ENCODE data around the gene EN2.

EN2 gene

DNA sequence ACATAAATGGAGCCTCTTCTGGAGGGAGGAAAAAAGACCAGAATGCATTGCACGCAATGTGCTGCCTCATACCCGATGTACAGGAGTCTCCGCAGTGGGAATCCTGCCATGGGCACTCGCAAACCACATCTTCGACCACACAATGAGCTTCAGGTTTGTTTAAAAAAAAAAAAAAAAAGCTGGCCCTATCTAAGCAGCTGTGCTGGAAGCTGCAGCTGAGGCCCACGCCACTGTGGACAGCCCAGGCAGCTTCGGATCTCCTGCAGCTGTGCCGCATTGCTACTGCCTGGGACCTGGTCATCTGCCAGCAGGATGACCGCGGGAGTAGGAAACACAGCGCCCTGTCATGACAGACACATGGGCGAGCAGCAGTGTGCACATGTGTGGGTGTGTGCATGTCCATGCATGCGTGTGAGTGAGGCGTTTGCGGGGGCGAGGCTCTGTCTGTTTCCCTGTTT, 26.0 kb downstream of the EN2 start:
- no peak for FAIRE-seq
- no peak for TF ChIP-seq POLR2A (IDR thresholded peaks at IDR 0.05; ENCODE audit: low read depth, low read length)
- no peak for TF ChIP-seq TAF1 (IDR thresholded peaks at IDR 0.05; ENCODE audit: borderline replicate concordance, low read depth, low read length)
- no peak for TF ChIP-seq POLR2AphosphoS5 (IDR thresholded peaks at IDR 0.05; ENCODE audit: low read depth, low read length)
- no peak for DNase-seq (ENCODE audit: insufficient read length)

DNA sequence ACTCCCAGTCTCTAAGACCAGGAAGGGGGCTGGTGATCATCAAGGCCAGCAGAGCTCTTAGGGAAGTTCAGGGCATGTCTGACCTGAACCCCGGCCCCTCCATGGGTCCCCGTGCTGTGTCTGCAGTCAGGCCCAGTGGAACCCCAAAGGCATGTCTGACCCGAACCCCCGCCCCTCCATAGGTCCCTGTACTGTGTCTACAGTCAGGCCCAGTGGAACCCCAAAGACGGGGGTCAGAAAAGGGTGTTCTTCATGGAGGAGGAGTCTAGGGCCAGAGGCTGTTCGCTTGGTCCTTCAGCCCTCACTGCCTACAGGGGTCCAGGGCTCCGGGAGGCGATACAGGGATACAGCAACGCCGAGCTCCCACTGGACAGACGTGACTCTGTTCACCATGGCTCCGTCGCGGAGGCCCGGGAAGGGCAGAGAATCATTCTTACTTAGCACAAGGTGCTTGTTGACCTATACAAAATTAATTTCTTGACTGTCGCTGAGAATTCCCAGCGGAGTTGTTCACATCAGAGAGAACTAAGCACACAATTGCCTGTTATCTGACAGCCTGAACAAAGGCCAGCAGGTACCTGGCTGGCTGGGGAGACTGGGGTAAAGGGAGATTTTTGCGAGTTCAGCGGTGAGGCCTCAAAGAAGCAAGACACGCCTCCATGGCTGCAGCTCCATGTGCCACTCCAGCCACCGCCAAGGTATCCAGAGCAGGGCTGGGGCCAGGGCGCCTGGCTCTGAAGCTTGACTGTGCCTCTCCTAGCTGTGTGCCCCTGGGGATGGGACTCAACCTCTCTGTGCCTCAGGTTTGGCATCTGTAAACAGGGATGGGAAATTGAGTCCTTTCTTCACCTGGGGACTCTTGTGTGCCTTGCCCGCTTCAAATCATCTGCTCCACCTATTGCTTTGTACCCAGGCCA, 26.8 kb downstream of the EN2 start:
- DNase-seq (ENCODE audit: insufficient read length), result no peak
- FAIRE-seq, result no peak
- TF ChIP-seq TAF1 (IDR thresholded peaks at IDR 0.05; ENCODE audit: borderline replicate concordance, low read depth, low read length), result no peak
- no peak for TF ChIP-seq POLR2AphosphoS5 (IDR thresholded peaks at IDR 0.05; ENCODE audit: low read depth, low read length)
- TF ChIP-seq POLR2A (IDR thresholded peaks at IDR 0.05; ENCODE audit: low read depth, low read length), result no peak

DNA sequence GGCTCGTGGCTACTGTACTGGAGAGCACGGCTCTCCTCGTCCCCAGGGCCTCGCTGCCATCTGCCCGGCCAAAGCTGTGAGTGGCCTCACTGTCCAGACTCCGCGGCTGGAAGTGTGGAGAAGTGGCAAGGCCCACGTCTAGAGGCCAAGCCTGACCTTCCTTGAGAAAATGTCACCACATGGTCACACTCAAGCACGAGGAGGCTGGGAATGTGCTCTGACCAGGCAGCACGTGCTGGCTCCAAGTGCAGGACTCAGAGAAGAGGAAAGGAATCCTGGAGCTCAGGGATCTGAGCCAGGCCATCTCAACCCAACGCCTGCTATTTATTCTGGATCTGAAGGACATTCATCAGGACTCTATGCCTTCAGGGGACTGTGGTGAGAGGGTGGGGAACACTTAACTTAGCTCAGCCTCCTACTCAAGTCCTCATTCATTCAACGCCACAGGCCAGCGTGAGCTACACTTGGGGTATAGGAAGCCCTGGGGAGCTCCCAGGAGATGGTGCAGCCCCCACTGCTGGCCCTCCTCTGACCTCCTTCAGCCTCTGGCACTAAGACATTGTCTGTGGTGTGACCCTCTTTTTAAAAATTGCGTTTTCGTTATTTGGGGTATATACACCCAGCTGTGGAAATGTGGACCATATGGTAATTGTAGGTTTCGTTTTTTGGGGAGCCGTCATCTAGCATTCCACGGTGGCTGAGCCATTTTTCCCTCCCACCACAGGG, 29.0 kb downstream of the EN2 start:
- DNase-seq (ENCODE audit: insufficient read length) (no peak), FAIRE-seq (no peak)
- TF ChIP-seq POLR2A (IDR thresholded peaks at IDR 0.05; ENCODE audit: low read depth, low read length) (no peak), TAF1 (IDR thresholded peaks at IDR 0.05; ENCODE audit: borderline replicate concordance, low read depth, low read length) (no peak), POLR2AphosphoS5 (IDR thresholded peaks at IDR 0.05; ENCODE audit: low read depth, low read length) (no peak)

DNA sequence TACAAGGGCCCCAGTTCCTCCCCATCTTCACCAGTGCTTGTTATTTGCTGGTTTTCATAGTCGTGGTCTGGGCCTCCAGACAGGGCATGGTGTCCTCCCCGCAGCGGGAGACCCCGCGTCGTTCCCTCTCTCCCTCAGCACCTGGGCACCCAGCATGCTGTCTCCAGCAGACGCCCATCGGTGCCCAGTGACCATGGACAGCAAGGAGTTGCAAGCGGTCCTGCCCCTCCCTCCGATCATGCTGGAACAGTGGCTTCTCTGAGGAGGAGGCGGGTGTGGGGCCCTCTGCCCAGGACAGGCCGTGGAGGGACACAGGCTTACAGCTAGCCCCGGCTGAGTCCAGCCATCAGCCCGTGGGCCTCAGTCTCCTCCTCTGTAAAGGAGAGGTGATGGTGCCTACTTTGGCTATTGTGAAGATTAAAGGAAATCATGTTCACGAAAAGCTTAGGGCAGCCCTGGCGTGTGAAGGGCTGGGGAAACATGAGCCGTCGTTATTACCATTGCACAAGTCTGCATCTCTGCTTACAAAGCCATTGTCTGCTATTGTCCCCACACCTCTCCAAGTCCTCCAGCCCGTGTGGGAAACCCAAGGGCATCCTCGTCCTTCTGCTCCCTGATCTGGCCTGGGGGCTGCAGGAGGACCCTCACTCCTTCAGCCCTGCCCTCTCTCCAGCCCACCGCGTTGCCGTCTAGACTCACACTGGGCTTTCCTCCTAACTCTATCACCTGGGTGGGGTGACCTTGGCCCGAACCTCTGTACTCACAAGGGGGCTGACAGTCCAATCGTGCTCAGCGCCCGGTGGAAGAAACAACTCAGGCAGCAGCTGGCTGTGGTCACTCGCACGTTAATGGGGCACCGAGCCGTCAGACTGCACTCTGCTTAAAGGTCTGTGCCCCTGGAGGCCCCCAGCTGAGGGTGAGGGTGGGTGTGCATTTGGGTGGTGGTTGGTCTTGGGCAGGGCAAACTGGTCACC, 29.9 kb downstream of the EN2 start:
- no peak for DNase-seq (ENCODE audit: insufficient read length)
- TF ChIP-seq POLR2A (IDR thresholded peaks at IDR 0.05; ENCODE audit: low read depth, low read length) (no peak), POLR2AphosphoS5 (IDR thresholded peaks at IDR 0.05; ENCODE audit: low read depth, low read length) (no peak), TAF1 (IDR thresholded peaks at IDR 0.05; ENCODE audit: borderline replicate concordance, low read depth, low read length) (no peak)
- FAIRE-seq, result no peak

DNA sequence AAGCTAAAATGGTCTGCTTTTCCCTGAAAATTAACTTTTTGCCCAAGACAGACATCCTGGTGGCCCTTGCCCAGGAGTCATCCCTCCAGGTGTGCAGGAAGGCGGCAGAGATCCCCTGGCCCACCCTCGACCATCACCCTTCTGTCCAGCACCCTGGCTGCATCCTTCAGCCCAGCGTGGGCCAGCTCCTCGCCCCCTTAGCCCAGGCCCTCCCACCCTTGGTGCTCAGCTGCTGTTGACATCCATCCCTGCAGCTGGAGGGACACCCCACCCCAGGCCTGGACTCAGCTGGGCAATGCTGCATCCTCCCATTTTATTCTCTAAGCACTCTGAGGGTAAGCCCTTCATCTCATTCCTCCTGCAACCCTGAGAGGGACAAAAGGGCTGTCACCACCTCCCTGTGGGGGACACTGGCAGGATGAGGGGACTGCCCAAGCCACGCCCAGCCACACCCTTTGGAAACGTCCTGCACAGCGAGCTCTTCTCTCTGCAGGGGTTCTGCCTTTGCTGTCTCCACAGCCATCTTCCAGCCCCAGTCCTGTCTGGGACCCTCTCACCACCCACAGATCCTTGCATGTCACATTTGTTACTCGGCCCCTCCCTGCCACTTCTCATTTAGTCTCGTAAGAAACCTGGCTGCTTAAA, 30.7 kb downstream of the EN2 start:
- TF ChIP-seq POLR2A (IDR thresholded peaks at IDR 0.05; ENCODE audit: low read depth, low read length), result no peak
- DNase-seq (ENCODE audit: insufficient read length) (no peak), FAIRE-seq (no peak)

DNA sequence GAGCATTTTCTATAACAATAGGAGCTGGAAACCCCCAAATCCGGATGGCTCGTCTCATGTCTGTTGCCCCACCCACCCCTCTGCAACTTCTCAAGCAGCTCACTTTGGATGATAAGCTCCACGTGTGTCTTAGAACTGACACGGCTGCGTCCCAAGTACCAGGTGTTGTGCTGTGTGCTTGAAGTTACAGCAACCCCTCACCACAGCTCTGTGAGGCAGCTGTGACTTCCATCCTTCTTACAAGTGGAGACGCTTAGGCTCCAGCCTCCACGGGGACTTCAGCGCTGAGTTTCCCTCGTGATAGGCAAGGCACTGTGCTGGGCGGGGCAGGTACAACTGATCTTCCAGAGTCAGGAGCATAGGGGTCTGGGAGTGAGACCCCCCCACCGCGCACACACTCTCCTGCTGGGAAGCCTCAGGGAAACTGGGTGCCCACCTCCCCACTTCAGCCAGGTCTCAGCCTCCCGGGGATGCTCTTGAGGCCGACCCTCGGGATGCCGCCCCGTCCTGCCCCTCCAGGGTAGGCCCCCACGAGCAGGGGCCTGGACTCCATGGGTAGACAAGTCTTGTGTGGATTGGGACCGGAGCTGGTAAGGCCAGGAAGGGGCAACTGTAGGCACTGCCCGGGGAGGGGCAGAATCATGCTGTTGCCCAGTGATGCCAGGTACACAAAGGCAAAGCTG, 31.4 kb downstream of the EN2 start:
- FAIRE-seq (no peak), DNase-seq (ENCODE audit: insufficient read length) (no peak)
- TF ChIP-seq POLR2AphosphoS5 (IDR thresholded peaks at IDR 0.05; ENCODE audit: low read depth, low read length) (no peak), POLR2A (IDR thresholded peaks at IDR 0.05; ENCODE audit: low read depth, low read length) (no peak), TAF1 (IDR thresholded peaks at IDR 0.05; ENCODE audit: borderline replicate concordance, low read depth, low read length) (no peak)

DNA sequence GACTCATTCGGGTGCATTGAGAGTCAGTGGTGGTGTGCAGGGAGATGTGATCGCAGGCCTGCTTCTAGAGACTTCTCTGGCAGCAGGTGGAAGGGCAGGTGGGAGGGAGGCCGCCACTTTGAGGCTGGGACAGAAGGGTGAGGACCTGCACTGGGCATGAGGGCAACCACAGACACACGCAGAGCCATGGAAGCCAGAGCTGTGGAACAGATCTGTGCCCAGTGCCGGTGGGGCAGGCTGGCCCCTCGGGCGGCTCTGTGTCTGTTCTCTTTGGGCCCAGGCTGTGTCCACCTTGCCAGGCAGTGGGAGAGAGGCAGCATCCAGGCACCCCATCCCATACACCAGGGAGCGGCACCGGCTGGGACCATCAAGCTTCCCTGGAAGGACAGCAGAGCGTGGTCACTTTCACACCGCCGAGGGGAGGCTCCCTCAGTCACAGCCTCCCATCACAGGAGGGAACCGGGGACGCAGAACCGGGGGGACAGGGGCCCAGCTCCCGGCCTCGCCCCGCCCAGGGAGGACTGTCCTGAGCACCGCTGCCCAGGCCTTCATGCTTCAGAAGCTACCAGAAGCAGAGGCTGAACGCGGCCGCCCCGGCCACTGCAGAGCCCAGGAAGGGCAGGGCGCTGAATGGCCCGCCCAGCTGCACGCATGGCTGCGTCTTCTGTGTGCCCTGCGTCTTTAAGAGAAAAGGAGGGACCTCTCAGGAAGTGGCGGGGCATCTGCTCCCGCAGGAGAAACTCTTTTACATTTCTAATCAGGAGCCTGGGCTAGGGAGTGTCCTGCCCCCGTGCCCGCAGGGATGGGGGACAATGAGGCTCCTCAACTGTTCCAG, 32.1 kb downstream of the EN2 start:
- FAIRE-seq (no peak), DNase-seq (ENCODE audit: insufficient read length) (no peak)
- TF ChIP-seq TAF1 (IDR thresholded peaks at IDR 0.05; ENCODE audit: borderline replicate concordance, low read depth, low read length) (no peak), POLR2A (IDR thresholded peaks at IDR 0.05; ENCODE audit: low read depth, low read length) (no peak), POLR2AphosphoS5 (IDR thresholded peaks at IDR 0.05; ENCODE audit: low read depth, low read length) (no peak)

DNA sequence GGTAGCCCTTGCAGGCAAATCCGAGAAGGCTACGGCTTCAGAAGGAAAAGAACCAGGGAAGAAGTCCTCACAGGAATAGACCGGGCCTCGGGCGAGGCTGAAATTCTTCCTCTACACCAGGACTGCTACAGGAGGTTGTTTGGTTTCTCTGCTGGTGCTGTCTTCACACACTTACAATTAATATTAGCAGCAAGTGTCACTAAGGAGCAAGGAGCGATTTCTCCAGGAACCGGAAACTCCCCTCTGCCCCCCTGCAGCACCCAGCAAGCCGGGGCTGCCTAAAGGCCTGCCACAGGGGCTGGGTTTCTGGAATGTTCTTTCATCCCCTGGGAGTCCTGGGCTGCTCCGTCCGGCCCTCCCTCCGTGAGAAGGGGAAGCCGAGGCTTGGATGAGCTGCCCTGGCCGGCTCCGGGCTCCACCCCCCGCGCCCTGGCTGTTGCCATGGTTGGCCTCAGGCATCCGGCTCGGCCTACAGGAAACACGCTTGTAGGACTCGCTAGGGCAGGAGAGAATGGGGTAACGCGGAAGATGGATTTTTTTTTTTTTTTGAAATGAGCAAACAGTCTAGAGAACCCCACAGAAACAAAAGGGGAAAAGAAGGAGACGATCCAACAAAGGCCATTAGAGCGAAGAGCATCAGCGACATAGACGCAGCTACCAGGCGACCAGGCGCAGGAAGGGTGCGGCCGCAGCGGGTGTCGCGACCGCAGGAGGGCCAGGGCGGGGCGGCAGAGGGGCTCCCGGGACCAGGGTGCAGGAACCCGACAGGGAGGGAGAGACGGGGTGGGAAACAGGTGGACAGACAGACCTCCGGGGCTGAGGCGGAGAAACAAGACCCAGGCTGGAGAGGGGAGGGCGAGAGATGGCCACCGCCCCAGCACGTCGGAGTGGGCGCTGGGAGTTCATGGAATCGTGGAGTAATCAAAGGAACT, 33.0 kb downstream of the EN2 start:
- FAIRE-seq, result no peak
- TF ChIP-seq POLR2AphosphoS5 (IDR thresholded peaks at IDR 0.05; ENCODE audit: low read depth, low read length) (no peak), TAF1 (IDR thresholded peaks at IDR 0.05; ENCODE audit: borderline replicate concordance, low read depth, low read length) (no peak), POLR2A (IDR thresholded peaks at IDR 0.05; ENCODE audit: low read depth, low read length) (no peak)
- no peak for DNase-seq (ENCODE audit: insufficient read length)

DNA sequence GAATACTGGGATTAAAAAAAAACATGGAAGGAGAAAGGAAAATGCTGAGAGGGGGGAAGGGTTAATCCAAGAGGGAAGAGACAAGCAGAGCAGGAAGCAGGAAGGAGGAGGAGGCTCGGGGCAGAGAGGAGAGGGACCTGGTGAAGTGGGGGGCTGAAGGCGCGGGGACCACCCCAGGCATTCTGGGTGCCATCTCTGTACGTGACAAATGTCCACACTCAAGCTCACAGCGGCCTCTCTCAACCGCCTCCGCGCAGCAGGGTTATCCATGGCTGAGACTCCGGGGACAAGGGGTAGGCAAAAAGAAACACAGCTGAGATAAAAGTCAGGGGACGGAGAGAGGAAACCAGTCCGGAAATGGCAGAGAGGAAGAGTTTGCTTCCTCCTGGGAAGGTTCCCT, 33.9 kb downstream of the EN2 start:
- DNase-seq (ENCODE audit: insufficient read length), result no peak
- TF ChIP-seq TAF1 (IDR thresholded peaks at IDR 0.05; ENCODE audit: borderline replicate concordance, low read depth, low read length) (no peak), POLR2AphosphoS5 (IDR thresholded peaks at IDR 0.05; ENCODE audit: low read depth, low read length) (no peak), POLR2A (IDR thresholded peaks at IDR 0.05; ENCODE audit: low read depth, low read length) (no peak)
- FAIRE-seq, result no peak

Data from GM12892 (cell line).